ENCODE data around the gene EIF6. TPM values are rescaled to one million over a fixed set of nuclear protein-coding genes. Genes with fewer than 3 reads are reported as not detected.

Gene EIF6
- total RNA-seq, 1 donor from 2014 or later: 78.8 TPM

DNA sequence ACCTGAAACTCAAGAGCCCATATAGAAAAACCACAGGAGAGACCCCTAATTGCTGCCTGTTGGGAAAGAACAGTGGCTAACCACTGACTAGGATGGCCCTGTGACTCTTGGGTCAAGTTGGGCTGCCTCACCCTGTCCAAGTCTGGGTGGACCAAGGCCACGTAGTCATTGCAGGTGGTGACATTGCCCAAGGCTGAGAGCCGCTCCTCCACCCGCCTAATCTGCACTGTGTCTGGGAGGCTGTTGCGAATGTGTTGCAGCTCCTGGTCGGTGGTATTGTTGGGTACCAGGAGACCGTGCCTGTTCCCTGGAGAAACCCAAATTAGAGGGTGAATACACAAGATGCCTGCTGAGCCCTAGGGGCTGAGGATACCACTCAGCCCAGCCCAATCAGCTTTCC, 4.0 kb downstream of the EIF6 start:
- no peaks in the 10 kb centered on the region for H3K27me3 ChIP-seq
- H3K27ac ChIP-seq: no peak overlapping the region
- DNase-seq (no peak), ATAC-seq (no peak)
- H3K9me3 ChIP-seq: no peaks in the 10 kb centered on the region
- TF ChIP-seq, protein P1, sequence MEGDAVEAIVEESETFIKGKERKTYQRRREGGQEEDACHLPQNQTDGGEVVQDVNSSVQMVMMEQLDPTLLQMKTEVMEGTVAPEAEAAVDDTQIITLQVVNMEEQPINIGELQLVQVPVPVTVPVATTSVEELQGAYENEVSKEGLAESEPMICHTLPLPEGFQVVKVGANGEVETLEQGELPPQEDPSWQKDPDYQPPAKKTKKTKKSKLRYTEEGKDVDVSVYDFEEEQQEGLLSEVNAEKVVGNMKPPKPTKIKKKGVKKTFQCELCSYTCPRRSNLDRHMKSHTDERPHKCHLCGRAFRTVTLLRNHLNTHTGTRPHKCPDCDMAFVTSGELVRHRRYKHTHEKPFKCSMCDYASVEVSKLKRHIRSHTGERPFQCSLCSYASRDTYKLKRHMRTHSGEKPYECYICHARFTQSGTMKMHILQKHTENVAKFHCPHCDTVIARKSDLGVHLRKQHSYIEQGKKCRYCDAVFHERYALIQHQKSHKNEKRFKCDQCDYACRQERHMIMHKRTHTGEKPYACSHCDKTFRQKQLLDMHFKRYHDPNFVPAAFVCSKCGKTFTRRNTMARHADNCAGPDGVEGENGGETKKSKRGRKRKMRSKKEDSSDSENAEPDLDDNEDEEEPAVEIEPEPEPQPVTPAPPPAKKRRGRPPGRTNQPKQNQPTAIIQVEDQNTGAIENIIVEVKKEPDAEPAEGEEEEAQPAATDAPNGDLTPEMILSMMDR (IDR thresholded peaks at IDR 0.05): no peak
- peaks cover 26% of the 10 kb centered on the region for H3K4me1 ChIP-seq
- peaks cover 42% of the 10 kb centered on the region for H3K36me3 ChIP-seq
- H3K4me3 ChIP-seq: no peak overlapping the region
- intact Hi-C loops (cut with DNase I): no loop called here

DNA sequence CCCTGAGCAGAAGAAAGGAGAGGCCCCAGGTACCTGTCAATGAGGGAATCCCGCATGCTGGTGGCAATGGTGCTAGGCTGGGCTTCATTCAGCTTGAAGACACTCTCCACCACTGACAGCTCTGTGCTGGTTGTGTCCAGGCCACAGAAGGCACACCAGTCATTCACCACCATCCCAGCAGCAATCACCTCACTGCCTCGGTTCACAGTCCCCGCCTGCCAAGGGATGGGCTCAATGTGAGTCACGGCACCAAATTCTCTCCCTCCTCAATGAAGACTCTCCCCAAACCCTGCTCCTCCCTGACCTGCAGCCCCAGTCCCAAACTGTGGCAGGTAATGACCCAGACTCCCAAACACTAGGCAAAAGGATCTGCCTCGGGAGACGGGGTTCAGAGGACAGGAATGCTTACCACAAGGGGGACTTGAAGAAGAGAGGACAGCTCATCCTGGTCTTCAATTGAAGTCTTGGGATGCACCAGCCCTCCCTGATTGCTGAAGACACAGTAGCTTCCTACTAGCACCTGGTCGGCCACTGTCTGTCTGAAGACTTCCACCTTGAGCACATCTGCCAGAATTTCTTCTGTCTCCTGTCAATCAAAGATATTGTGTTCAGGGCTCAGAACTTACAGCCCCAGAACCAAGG, 4.9 kb downstream of the EIF6 start:
- peaks cover 26% of the 10 kb centered on the region for H3K4me1 ChIP-seq
- H3K36me3 ChIP-seq: peaks cover 43% of the 10 kb centered on the region
- ATAC-seq (no peak), DNase-seq (no peak)
- intact Hi-C loops (cut with DNase I): no loop called here
- H3K27ac ChIP-seq: no peak overlapping the region
- H3K9me3 ChIP-seq: no peaks in the 10 kb centered on the region
- H3K27me3 ChIP-seq: no peaks in the 10 kb centered on the region
- TF ChIP-seq, protein P1 (IDR thresholded peaks at IDR 0.05): no peak
- H3K4me3 ChIP-seq: no peak overlapping the region

DNA sequence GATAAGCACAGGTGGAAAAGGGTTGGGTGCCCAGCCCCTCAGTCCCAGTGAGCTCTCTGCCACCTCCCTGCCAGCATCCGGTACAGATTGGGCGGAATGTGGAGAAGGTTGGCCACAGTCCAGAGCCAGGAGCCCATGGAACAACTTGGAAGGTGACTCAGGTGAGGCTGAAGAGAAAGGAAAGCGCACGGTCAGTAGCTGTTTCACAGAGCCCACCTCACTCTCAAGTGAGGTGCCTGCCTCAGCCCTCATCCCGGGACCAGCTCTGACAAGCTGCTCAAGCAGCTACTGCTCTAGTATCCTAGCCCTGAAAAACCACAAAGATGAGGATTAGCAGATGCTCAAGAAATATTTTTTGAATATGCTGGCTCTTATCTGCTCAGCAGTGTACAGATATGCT, 5.5 kb downstream of the EIF6 start:
- intact Hi-C loops (cut with DNase I): no loop called here
- Histone ChIP-seq H3K4me1 (peaks cover 26% of the 10 kb centered on the region), H3K4me3 (no peak overlapping the region), H3K27ac (peak overlapping the region; percentile 97), H3K27me3 (no peaks in the 10 kb centered on the region), H3K36me3 (peaks cover 47% of the 10 kb centered on the region), H3K9me3 (no peaks in the 10 kb centered on the region)
- ATAC-seq (no peak), DNase-seq (no peak)
- TF ChIP-seq, protein P1 (IDR thresholded peaks at IDR 0.05): no peak

DNA sequence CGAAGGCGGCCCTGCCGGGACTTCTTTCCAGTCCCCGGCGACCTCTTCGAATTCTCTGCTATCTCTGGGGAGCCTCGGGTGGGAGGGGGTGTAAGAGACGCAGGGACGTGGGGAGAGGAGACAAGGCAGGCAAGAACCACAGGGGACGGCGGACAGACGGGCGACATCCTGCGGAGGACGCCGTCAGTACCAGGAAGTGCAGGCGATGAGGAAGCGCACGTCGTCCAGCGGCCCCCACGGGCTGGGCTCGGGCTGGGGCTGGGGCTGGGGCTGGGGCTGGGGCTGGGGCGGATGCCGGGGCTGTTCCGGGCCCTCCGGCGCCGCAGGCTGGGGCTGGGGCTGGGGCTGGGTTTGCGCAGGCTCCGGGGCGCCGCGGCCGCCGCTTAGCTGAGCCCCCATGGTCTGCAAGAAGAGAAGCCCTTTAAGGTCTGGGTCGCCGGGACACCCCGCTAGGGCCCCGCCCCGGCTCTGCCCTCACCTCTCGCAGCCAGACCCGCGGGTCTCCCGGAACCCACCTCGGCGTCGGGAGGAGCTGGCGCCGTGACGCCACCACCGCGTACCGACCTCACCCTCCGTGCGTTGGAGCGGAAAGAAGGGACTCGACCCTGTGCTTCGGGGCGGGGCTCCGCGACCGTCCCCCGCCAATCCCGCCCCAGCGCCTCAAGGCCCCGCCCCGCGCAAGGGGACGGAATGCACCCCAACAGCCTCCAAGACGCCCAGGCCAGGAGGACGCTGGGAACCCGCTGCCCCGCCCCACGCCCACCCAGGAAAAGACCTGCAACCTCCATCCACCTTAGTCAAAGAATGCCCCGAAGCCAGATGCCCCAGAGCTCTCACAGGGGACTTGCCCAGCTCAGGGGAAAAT, 6.8 kb downstream of the EIF6 start, which contains the start of gene MMP24OS:
TSS of gene MMP24OS (minus strand) at position 592 of the 865 bp plus-strand sequence. CDS start at position 399, 193 bp downstream.
- Histone ChIP-seq H3K36me3 (peaks cover 50% of the 10 kb centered on the region), H3K27me3 (no peaks in the 10 kb centered on the region), H3K4me1 (peaks cover 16% of the 10 kb centered on the region), H3K9me3 (no peaks in the 10 kb centered on the region), H3K27ac (peak within 1 kb of the TSS; percentile 97), H3K4me3 (peak within 1 kb of the TSS; percentile 89)
- TF ChIP-seq, protein P1 (IDR thresholded peaks at IDR 0.05): peak; percentile 26
- peak; percentile 96 for DNase-seq
- peak; percentile 96 for ATAC-seq
- intact Hi-C loops (cut with DNase I): no loop called here

DNA sequence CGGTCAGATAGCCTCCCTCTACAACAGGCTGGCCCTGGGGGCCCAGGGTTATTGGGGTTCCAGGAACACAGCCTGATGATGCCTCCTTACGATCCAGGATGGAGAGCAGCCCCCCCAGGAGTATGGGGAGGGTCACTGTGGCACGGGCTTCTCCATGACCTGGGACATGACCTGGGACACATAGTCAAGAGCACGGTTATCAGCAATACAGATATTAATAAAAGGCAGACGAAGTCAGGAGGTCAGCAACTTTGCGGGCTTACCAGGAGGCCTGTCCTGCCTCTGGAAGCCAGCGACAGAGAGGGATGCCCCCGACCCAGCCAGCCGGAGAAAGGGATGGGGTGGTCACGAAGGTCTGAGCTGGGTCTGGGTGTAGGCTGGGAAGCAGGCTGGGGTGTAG, 7.4 kb downstream of the EIF6 start:
- Histone ChIP-seq H3K4me1 (peaks cover 16% of the 10 kb centered on the region), H3K9me3 (no peaks in the 10 kb centered on the region), H3K27ac (peak overlapping the region; percentile 97), H3K4me3 (peak overlapping the region; percentile 89), H3K36me3 (peaks cover 54% of the 10 kb centered on the region), H3K27me3 (no peaks in the 10 kb centered on the region)
- ATAC-seq: no peak
- intact Hi-C loops (cut with DNase I): no loop called here
- TF ChIP-seq, protein P1 (IDR thresholded peaks at IDR 0.05): no peak
- no peak for DNase-seq

Measured in upper lobe of right lung (tissue), 1 donor.